ENCODE measurements around the gene M6PR. TPM values are rescaled to one million over a fixed set of nuclear protein-coding genes. Genes with fewer than 3 reads are reported as not detected.

The M6PR gene
- total and polyA plus RNA-seq, 2 of the 13 experiments (the other 11 are each of a cell fraction or from before 2014, with no cell fraction given) = 98.2 to 127 TPM

DNA sequence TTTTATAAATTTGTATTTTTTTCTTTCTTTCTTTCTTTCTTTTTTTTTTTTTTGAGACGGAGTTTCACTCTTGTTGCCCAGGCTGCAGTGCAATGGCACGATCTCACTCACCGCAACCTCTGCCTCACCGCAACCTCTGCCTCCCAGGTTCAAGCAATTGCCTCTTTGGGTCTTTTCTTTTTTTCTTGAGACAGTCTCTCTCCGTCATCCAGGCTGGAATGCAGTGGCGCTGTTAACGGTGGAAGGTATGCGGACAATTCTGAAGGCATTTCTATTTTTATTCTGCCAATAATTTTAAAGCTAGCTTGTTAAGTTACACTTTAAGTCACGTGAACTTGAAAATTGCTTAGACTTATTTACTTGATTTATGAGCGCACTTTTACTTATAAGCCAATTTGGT lies 43.9 kb downstream of the M6PR start:
- TF ChIP-seq, protein P1, sequence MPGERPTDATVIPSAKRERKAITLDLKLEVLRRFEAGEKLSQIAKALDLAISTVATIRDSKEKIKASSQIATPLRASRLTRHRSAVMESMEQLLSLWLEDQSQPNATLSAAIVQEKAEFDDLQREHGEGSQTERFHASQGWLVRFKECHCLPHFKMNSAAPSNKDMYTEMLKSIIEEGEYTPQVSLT (CRISPR knock-in tag; IDR thresholded peaks at IDR 0.05; ENCODE audit: borderline replicate concordance, low read depth) = no peak
- TF ChIP-seq ZNF720 (CRISPR knock-in tag; IDR thresholded peaks at IDR 0.05) (no peak), FOSL1 (CRISPR knock-in tag; IDR thresholded peaks at IDR 0.05; ENCODE audit: borderline replicate concordance) (no peak), ZNF605 (CRISPR knock-in tag; IDR thresholded peaks at IDR 0.05) (no peak), ZNF282 (IDR thresholded peaks at IDR 0.05; ENCODE audit: partially characterized antibody) (no peak), KLF11 (CRISPR knock-in tag; IDR thresholded peaks at IDR 0.05) (no peak), ZSCAN30 (CRISPR knock-in tag; IDR thresholded peaks at IDR 0.05) (no peak), ZNF878 (CRISPR knock-in tag; IDR thresholded peaks at IDR 0.05) (no peak), BHLHE40 (IDR thresholded peaks at IDR 0.05; ENCODE audit: low read length) (no peak), YY1 (IDR thresholded peaks at IDR 0.05; ENCODE audit: insufficient read depth, insufficient replicate concordance, low read depth, low read length) (no peak), KDM6A (CRISPR knock-in tag; IDR thresholded peaks at IDR 0.05; ENCODE audit: low read depth) (no peak)
- TF ChIP-seq, protein P2, sequence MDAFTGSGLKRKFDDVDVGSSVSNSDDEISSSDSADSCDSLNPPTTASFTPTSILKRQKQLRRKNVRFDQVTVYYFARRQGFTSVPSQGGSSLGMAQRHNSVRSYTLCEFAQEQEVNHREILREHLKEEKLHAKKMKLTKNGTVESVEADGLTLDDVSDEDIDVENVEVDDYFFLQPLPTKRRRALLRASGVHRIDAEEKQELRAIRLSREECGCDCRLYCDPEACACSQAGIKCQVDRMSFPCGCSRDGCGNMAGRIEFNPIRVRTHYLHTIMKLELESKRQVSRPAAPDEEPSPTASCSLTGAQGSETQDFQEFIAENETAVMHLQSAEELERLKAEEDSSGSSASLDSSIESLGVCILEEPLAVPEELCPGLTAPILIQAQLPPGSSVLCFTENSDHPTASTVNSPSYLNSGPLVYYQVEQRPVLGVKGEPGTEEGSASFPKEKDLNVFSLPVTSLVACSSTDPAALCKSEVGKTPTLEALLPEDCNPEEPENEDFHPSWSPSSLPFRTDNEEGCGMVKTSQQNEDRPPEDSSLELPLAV (CRISPR knock-in tag; conservative IDR thresholded peaks at IDR 0.05; ENCODE audit: low read depth) = no peak
- TF ChIP-seq, protein P3, sequence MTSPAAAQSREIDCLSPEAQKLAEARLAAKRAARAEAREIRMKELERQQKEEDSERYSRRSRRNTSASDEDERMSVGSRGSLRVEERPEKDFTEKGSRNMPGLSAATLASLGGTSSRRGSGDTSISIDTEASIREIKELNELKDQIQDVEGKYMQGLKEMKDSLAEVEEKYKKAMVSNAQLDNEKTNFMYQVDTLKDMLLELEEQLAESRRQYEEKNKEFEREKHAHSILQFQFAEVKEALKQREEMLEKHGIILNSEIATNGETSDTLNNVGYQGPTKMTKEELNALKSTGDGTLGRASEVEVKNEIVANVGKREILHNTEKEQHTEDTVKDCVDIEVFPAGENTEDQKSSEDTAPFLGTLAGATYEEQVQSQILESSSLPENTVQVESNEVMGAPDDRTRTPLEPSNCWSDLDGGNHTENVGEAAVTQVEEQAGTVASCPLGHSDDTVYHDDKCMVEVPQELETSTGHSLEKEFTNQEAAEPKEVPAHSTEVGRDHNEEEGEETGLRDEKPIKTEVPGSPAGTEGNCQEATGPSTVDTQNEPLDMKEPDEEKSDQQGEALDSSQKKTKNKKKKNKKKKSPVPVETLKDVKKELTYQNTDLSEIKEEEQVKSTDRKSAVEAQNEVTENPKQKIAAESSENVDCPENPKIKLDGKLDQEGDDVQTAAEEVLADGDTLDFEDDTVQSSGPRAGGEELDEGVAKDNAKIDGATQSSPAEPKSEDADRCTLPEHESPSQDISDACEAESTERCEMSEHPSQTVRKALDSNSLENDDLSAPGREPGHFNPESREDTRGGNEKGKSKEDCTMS (CRISPR knock-in tag; conservative IDR thresholded peaks at IDR 0.05) = no peak
- ChIA-PET CTCF (ENCODE audit: low intra/inter-chr PET ratio, low total read pairs) (no interaction called here), POLR2A (no interaction called here)
- in situ Hi-C loops (cut with HindIII; ENCODE audit: extremely low pct_ligation_motif_present, low pct_unique_long_range_greater_than_20kb) = no loop called here
- Histone ChIP-seq H3K4me2 (ENCODE audit: low read depth, low read length) (no peak overlapping the region), H3K36me3 (replicated peaks in 1 of 2; ENCODE audit: control insufficient read depth in 1 of 2, insufficient read depth in 2 of 2, low read length in 2 of 2) (no peaks in the 10 kb centered on the region), H2AFZ (ENCODE audit: low read length) (no peak overlapping the region), H4K20me1 (ENCODE audit: insufficient read depth, low read length) (no peaks in the 10 kb centered on the region), H3K9ac (ENCODE audit: insufficient read depth, low read depth, low read length) (no peak overlapping the region), H3K4me1 (ENCODE audit: insufficient read depth, low read length) (no peaks in the 10 kb centered on the region), H3K79me2 (ENCODE audit: insufficient read depth, low read length) (no peaks in the 10 kb centered on the region), H3K27ac (ENCODE audit: extremely low read length, insufficient read depth, low read length) (no peak overlapping the region), H3K9me3 (ENCODE audit: low read length) (no peaks in the 10 kb centered on the region), H3K27me3 (ENCODE audit: control insufficient read depth in 1 of 2, insufficient read depth in 2 of 2, low read length in 2 of 2) (peaks cover 2 to 20% of the 10 kb centered on the region in 2 experiments; a peak in 4 of 5 replicates), H3K4me3 (replicated peaks in 1 of 3; ENCODE audit: insufficient read depth in 1 of 3, low read depth in 2 of 3, low read length in 3 of 3) (no peak overlapping the region)
- no peak for FAIRE-seq
- ATAC-seq = no peak
- intact Hi-C loops (cut with micrococcal nuclease; ENCODE audit: unreplicated experiment) = no loop called here
- WGBS (ENCODE audit: low lambda C conversion rate) = 39% methylated on average over 10 of the region's 10 CpGs
- no TSS peak for BruUV-seq (replicated peaks)
- no peak for DNase-seq (ENCODE audit: low spot score)

Measured in HepG2 (cell line).